HG02840 (cell line): ENCODE measurements around the gene SEC24D.

Experiments
- ATAC-seq: cut with Tn5 transposase; IDR thresholded peaks from one replicate; pipeline ENCODE4 v1.9.1; 2021; ENCODE audit warnings: mild to moderate bottlenecking, moderate library complexity, moderate number of reproducible peaks; ENCODE audit not compliant: unreplicated experiment, low FRiP score

The SEC24D gene

DNA sequence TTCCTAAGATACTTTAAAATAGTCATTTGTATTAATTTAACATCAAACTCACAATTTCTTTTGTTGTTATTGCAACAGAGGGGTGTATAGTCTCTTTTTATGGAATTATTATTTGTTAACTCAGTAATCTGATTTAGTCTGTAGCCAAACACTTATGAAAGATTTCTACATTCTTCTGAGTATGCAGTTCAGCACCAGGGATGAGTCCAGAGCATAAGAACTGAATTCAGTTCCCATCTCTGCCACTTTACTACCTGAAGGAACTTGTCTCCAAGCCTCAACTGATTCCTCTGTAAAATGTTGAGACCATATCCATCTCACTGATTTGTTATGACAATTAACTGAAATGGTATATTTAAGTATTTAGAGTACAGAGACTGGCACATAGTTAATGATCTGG, 105.2 kb downstream of the SEC24D start:
- ATAC-seq = no peak

- no peak for ATAC-seq
Observed at GRCh38 chr4:118729287-118730286, 106.3 kb downstream of the SEC24D start.

- ATAC-seq = no peak
Observed at GRCh38 chr4:118727360-118727759, 108.6 kb downstream of the SEC24D start.

DNA sequence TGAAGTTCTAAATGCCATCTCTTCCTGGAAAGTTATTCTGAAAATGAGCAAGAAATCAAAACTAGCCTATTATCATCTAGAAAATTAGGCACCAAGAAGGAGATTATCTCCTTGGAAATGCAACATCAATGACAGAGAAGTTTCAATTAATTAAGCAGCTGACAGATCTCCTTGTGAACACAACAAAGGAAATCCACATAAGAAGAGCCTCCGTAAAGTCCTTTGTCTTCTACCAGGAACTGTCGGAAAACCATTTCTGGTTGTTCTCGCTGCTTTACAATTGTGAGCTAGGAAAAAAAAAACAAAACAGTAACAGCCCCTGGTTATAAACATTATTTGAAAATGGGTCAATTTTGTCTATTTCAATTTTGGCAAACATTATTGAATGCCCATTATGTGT, 112.6 kb downstream of the SEC24D start:
- ATAC-seq = no peak

- no peak for ATAC-seq
Observed at GRCh38 chr4:118721752-118722151, 114.2 kb downstream of the SEC24D start.

GRCh38 chr4:118718511-118719170, 117.3 kb downstream of the SEC24D start:
- ATAC-seq = no peak

GRCh38 chr4:118716304-118716703, 119.6 kb downstream of the SEC24D start:
- ATAC-seq = no peak

GRCh38 chr4:118714682-118715081, 121.2 kb downstream of the SEC24D start:
- no peak for ATAC-seq

DNA sequence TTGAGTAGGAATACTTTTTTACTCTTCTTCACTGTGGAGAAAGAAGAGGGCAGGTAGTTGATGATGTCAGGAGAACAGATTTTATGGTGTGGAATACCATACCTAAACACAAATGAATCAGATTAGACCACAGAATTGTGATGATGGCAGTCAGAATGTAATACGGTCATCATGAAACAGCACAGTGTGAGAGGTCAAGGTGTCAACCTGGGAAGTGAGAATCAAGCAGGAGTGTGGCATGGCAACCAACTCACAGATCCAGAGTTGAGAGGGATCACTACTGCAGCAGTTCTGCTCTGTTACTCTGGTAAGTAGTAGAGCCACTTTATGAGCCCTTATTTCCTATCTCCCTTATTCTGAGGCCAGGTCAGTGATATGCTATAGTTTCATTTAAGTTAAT, 123.1 kb downstream of the SEC24D start:
- no peak for ATAC-seq

DNA sequence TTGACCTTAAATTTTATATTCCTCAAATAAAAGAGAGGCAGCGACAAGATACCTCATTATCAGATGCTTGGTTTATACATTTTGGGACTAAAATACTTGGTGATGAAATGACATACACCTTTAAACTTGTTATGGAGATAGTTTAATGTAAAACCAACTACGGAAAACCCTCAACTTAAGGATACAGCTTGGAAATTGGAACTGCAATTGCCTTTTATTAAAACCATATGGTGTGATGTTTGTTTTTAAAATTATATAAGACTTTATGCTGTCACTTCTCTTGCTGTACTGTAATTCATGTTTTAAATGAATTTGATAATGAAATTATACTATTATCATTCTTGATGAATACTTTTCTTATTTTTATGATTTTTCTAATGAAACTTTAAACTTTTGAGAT, 124.9 kb downstream of the SEC24D start:
- no peak for ATAC-seq

DNA sequence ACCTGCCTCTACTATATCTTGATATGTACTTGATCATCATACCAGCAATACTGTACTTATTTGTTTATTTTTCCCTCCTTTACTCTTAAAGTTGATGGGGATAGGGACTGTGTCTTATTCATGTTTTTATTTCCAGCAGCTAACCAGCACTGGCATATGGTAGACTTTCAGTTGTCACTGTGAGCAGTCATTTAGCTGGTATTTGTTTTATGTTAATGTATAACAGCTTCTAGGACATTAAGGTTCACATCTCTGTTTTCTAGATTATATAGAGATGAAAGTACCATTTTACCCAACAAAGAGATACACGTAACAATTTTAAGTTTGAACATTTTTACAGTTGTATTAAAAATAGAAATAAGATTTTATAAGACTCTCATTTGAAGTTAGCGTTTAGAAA, 132.8 kb downstream of the SEC24D start:
- ATAC-seq = no peak

- peak; percentile 100 for ATAC-seq
Observed at GRCh38 chr4:118684873-118685811, 150.8 kb downstream of the SEC24D start, which contains the start of gene METTL14. TSS of gene METTL14 (plus strand) at chr4:118685392. CDS start at chr4:118685535, 143 bp downstream.

DNA sequence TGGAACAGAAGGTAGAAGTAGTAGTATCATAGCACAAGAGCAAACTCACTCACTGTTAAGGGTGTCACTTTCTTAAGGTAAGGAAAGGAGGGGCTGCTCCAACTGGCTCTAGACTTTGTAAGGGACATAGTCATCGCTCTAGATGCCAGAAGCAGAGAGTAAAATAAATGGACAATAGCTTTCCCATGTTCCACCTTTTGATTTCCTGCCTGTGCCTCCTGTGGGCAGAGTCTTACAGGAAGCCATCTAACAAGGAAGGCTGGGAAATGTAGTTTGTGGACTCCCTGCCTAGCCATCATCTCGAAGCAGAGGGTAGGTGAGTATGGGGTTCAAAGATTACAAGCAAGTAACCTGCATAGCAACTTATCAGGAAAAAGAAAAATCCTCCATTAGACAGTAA, 152.4 kb downstream of the SEC24D start:
- ATAC-seq = no peak

DNA sequence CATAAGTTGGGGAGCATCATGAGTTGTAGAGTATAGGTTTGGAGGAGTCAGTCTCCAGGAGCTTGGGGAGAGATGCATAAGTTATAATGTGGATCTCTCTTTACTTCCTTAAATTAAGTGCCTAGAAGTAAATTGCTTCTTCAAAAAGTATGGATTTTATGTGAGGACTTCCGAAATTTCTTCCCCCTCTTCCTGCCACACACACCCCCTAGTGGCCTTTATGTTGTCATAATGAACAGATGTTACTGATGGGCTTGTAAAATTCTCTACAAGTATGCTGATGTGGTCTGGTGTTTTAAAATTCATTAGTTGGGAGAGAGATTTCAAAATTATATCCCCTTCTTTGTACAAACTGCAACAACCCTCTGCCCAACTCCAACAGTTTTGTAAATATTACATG, 153.0 kb downstream of the SEC24D start:
- no peak for ATAC-seq

DNA sequence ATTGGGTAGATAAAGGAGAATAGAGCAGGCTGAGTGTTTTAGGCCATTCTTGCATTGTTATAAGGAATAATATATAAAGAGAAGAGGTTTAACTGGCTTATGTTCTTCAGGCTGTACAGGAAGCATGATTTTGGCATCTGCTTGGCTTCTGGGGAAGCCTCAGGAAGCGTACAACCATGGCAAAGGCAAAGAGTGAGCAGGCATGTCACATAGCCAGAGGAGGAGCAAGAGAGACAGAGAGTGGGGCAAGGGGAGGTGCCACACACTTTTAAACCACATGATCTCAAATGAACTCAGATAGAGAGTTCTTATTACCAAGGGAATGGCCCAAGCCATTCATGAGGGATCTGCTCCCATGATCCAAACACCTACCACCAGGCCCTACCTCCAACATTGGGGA, 155.1 kb downstream of the SEC24D start:
- no peak for ATAC-seq

DNA sequence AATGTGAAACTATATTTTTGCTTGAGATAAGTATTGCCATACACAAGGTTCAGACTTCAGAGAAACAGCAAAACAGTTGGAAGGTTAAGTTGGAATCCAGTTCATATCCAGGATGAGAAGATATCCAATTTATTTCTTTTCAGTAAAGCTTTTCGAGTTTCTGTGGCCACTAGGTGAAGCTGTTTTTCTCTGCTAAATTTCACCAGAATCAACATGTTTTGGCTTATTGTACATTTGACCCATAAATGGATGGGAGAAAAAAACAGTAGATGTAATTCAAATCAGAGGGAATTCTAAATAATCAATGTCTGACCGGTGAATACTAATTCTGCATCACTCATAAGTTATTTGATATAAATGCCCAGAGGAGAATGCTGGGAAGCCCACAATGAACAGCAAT, 159.8 kb downstream of the SEC24D start:
- no peak for ATAC-seq
